ENCODE measurements around the gene TBX6. TPM values are rescaled to one million over a fixed set of nuclear protein-coding genes. Genes with fewer than 3 reads are reported as not detected.
"Not testable (repeated sequence)": the region's sequence is repeated elsewhere in the genome, so short reads cannot be mapped to it uniquely, and the experiment has no call there.

Gene TBX6
- total RNA-seq, 1 experiment from 2014 or later = 0.46 TPM

DNA sequence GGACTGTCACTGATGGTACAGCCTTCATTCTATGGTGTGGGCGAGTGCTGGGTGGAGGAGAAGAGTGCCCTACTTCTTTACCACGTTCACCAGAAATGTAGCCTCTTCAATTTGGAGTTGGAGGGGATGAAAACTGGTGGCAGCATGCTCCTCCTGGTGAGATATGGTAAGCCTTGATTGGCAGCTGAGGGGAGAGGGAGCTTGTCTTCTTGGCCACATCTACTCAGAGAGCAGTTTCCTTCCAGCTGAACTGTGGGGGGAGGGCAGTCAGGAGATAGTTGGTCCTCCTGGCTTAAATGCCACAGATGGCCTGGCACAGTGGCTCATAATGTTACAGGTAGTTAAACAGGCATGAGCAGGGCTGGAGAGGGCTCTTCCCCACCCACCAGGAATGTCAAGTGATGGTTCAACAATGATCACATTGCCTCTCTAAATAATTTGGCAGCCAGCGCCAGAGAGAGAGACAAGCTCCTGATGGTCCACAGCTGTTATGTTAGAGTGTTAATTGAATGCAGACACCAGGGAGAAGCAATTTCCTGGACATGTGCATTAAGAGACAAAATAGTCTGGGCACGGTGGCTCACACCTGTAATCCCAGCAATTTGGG is 40.2 kb upstream of the TBX6 start:
- Histone ChIP-seq H3K27ac (ENCODE audit: low read length) (no peak overlapping the region), H3K36me3 (ENCODE audit: control insufficient read depth, insufficient read depth, low read length) (no peaks in the 10 kb centered on the region), H3K9me3 (ENCODE audit: control insufficient read depth, insufficient read depth, low read depth, low read length) (no peaks in the 10 kb centered on the region), H3K27me3 (ENCODE audit: control insufficient read depth, insufficient read depth, low read length) (no peaks in the 10 kb centered on the region), H3K4me1 (ENCODE audit: control insufficient read depth, insufficient read depth, low read length) (no peaks in the 10 kb centered on the region), H3K4me3 (ENCODE audit: low read depth in 2 of 2, low read length in 2 of 2) (no peak overlapping the region)
- ChIA-PET POLR2A (no interaction called here), CTCF (interaction anchor here (0.7 kb wide), 1 partner anchor 20 kb away, joined by 3 read pairs; no protein-coding TSS in a partner anchor)
- intact Hi-C loops (cut with micrococcal nuclease; ENCODE audit: unreplicated experiment) (no loop called here), in situ Hi-C loops (cut with HindIII; ENCODE audit: low pct_unique_long_range_greater_than_20kb, low sequenced_read_pairs) (no loop called here)
- ATAC-seq (no peak), DNase-seq (ENCODE audit: low read depth, low spot score) (no peak)
- no TSS peak for BruUV-seq (replicated peaks)
- TF ChIP-seq, protein P1, sequence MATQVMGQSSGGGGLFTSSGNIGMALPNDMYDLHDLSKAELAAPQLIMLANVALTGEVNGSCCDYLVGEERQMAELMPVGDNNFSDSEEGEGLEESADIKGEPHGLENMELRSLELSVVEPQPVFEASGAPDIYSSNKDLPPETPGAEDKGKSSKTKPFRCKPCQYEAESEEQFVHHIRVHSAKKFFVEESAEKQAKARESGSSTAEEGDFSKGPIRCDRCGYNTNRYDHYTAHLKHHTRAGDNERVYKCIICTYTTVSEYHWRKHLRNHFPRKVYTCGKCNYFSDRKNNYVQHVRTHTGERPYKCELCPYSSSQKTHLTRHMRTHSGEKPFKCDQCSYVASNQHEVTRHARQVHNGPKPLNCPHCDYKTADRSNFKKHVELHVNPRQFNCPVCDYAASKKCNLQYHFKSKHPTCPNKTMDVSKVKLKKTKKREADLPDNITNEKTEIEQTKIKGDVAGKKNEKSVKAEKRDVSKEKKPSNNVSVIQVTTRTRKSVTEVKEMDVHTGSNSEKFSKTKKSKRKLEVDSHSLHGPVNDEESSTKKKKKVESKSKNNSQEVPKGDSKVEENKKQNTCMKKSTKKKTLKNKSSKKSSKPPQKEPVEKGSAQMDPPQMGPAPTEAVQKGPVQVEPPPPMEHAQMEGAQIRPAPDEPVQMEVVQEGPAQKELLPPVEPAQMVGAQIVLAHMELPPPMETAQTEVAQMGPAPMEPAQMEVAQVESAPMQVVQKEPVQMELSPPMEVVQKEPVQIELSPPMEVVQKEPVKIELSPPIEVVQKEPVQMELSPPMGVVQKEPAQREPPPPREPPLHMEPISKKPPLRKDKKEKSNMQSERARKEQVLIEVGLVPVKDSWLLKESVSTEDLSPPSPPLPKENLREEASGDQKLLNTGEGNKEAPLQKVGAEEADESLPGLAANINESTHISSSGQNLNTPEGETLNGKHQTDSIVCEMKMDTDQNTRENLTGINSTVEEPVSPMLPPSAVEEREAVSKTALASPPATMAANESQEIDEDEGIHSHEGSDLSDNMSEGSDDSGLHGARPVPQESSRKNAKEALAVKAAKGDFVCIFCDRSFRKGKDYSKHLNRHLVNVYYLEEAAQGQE (IDR thresholded peaks at IDR 0.05; ENCODE audit: insufficient read depth in 1 of 2, low read depth in 2 of 2, low read length in 1 of 2) = no peak
- no peak for TF ChIP-seq SIN3A (IDR thresholded peaks at IDR 0.05; ENCODE audit: borderline replicate concordance, insufficient read depth, low read depth, low read length)
- TF ChIP-seq, protein P2, sequence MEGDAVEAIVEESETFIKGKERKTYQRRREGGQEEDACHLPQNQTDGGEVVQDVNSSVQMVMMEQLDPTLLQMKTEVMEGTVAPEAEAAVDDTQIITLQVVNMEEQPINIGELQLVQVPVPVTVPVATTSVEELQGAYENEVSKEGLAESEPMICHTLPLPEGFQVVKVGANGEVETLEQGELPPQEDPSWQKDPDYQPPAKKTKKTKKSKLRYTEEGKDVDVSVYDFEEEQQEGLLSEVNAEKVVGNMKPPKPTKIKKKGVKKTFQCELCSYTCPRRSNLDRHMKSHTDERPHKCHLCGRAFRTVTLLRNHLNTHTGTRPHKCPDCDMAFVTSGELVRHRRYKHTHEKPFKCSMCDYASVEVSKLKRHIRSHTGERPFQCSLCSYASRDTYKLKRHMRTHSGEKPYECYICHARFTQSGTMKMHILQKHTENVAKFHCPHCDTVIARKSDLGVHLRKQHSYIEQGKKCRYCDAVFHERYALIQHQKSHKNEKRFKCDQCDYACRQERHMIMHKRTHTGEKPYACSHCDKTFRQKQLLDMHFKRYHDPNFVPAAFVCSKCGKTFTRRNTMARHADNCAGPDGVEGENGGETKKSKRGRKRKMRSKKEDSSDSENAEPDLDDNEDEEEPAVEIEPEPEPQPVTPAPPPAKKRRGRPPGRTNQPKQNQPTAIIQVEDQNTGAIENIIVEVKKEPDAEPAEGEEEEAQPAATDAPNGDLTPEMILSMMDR (IDR thresholded peaks at IDR 0.05) = no peak
- TF ChIP-seq TCF7L2 (IDR thresholded peaks at IDR 0.05; ENCODE audit: low read depth, low read length) = no peak
- TF ChIP-seq POLR2AphosphoS5 (IDR thresholded peaks at IDR 0.05; ENCODE audit: low read depth, low read length) = no peak

DNA sequence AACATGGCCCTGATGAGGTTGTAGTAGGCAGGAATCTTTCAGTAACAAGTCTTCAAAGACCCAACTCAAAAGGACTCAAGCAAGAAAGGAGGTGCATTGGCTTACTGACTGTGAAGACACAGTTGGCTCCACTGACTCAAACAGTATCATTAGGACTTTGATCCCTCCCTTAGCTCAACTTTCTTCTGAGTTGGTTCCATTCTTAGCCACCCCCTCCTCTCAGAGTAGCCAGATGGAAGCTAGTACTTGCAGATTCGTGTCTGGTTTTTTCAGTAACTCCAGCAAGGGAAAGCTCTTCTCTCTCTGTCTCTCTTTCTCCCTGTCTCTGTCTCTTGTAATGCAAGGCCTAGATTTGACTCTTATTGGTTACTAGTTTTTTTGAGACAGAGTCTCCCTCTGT is 36.3 kb upstream of the TBX6 start:
- BruUV-seq (replicated peaks) = no TSS peak
- intact Hi-C loops (cut with micrococcal nuclease; ENCODE audit: unreplicated experiment) = no loop called here
- Histone ChIP-seq H3K4me3 (ENCODE audit: low read depth in 2 of 2, low read length in 2 of 2) (no peak overlapping the region), H3K36me3 (ENCODE audit: control insufficient read depth, insufficient read depth, low read length) (no peaks in the 10 kb centered on the region), H3K27ac (ENCODE audit: low read length) (no peak overlapping the region), H3K9me3 (ENCODE audit: control insufficient read depth, insufficient read depth, low read depth, low read length) (no peaks in the 10 kb centered on the region), H3K27me3 (ENCODE audit: control insufficient read depth, insufficient read depth, low read length) (no peaks in the 10 kb centered on the region), H3K4me1 (ENCODE audit: control insufficient read depth, insufficient read depth, low read length) (peaks cover 11% of the 10 kb centered on the region)
- ChIA-PET CTCF (no interaction called here), POLR2A (no interaction called here)
- TF ChIP-seq, protein P1 (IDR thresholded peaks at IDR 0.05; ENCODE audit: insufficient read depth in 1 of 2, low read depth in 2 of 2, low read length in 1 of 2) = no peak
- TF ChIP-seq, protein P2 (IDR thresholded peaks at IDR 0.05) = no peak
- TF ChIP-seq POLR2AphosphoS5 (IDR thresholded peaks at IDR 0.05; ENCODE audit: low read depth, low read length) = no peak
- TF ChIP-seq SIN3A (IDR thresholded peaks at IDR 0.05; ENCODE audit: borderline replicate concordance, insufficient read depth, low read depth, low read length) = no peak
- no peak for TF ChIP-seq TCF7L2 (IDR thresholded peaks at IDR 0.05; ENCODE audit: low read depth, low read length)
- in situ Hi-C loops (cut with HindIII; ENCODE audit: low pct_unique_long_range_greater_than_20kb, low sequenced_read_pairs) = no loop called here
- DNase-seq (ENCODE audit: low read depth, low spot score) (no peak), ATAC-seq (no peak)

DNA sequence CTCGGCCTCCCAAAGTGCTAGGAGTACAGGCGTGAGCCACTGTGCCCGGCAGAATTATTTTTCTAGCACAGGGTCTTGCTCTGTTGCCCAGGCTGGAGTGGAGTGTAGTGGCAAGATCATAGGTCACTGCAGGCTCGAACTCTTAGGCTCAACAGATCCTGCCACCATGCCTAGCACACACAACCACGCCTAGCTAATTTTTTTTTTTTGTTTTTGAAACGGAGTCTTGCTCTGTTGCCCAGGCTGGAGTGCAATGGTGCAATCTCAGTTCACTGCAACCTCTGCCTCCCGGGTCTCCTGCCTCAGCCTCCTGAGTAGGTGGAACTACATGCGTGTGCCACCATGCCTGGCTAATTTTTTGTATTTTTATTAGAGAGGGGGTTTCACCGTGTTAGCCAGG is 34.0 kb upstream of the TBX6 start:
- in situ Hi-C loops (cut with HindIII; ENCODE audit: low pct_unique_long_range_greater_than_20kb, low sequenced_read_pairs); BruUV-seq (replicated peaks); H3K36me3 ChIP-seq (ENCODE audit: control insufficient read depth, insufficient read depth, low read length); H3K27me3 ChIP-seq (ENCODE audit: control insufficient read depth, insufficient read depth, low read length); intact Hi-C loops (cut with micrococcal nuclease; ENCODE audit: unreplicated experiment); DNase-seq (ENCODE audit: low read depth, low spot score); H3K9me3 ChIP-seq (ENCODE audit: control insufficient read depth, insufficient read depth, low read depth, low read length); ATAC-seq; H3K27ac ChIP-seq (ENCODE audit: low read length); POLR2A ChIA-PET; H3K4me3 ChIP-seq (ENCODE audit: low read depth in 2 of 2, low read length in 2 of 2): not testable (repeated sequence)
- CTCF ChIA-PET = interaction anchor here (2.4 kb wide), 1 partner anchor 34 kb away, joined by 6 read pairs; the partner anchor contains the start of gene TBX6
- peaks cover 21% of the 10 kb centered on the region for H3K4me1 ChIP-seq (ENCODE audit: control insufficient read depth, insufficient read depth, low read length)
